ENCODE results near the gene PTPRE. TPM values are rescaled to one million over a fixed set of nuclear protein-coding genes. Genes with fewer than 3 reads are reported as not detected.

Gene PTPRE
- total and polyA plus RNA-seq, 8 donors = 1.0 to 7.1 (median 2.1) TPM

GRCh38 chr10:127918572-127918971 is 11.7 kb downstream of the PTPRE start:
- Histone ChIP-seq H3K27ac (no peak overlapping the region), H3K4me1 (no peaks in the 10 kb centered on the region), H3K4me3 (no peak overlapping the region), H3K36me3 (no peaks in the 10 kb centered on the region), H3K27me3 (no peaks in the 10 kb centered on the region), H3K9me3 (no peaks in the 10 kb centered on the region)
- DNase-seq (no peak), ATAC-seq (peak in 1 of 4 donors; percentile 40), FAIRE-seq (no peak)
- TF ChIP-seq, protein P1, sequence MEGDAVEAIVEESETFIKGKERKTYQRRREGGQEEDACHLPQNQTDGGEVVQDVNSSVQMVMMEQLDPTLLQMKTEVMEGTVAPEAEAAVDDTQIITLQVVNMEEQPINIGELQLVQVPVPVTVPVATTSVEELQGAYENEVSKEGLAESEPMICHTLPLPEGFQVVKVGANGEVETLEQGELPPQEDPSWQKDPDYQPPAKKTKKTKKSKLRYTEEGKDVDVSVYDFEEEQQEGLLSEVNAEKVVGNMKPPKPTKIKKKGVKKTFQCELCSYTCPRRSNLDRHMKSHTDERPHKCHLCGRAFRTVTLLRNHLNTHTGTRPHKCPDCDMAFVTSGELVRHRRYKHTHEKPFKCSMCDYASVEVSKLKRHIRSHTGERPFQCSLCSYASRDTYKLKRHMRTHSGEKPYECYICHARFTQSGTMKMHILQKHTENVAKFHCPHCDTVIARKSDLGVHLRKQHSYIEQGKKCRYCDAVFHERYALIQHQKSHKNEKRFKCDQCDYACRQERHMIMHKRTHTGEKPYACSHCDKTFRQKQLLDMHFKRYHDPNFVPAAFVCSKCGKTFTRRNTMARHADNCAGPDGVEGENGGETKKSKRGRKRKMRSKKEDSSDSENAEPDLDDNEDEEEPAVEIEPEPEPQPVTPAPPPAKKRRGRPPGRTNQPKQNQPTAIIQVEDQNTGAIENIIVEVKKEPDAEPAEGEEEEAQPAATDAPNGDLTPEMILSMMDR (IDR thresholded peaks at IDR 0.05) = no peak
- WGBS, 2 donors = 81 to 84% methylated on average over 5 of the region's 5 CpGs
- intact Hi-C loops (cut with DNase I) = no loop called here

- intact Hi-C loops (cut with DNase I) = no loop called here
- Histone ChIP-seq H3K36me3 (no peaks in the 10 kb centered on the region), H3K27me3 (no peaks in the 10 kb centered on the region), H3K4me3 (no peak overlapping the region), H3K4me1 (no peaks in the 10 kb centered on the region), H3K9me3 (no peaks in the 10 kb centered on the region), H3K27ac (peak overlapping the region in 1 of 4 donors; percentile 44)
- FAIRE-seq (no peak), DNase-seq (no peak), ATAC-seq (peak in 3 of 4 donors; percentile 26 to 39 (median 32))
- TF ChIP-seq, protein P1 (IDR thresholded peaks at IDR 0.05) = no peak
- WGBS, 2 donors = 51 to 54% methylated on average over 12 of the region's 12 CpGs
These were observed 12.7 kb downstream of the PTPRE start for GRCh38 chr10:127919418-127920271.

DNA sequence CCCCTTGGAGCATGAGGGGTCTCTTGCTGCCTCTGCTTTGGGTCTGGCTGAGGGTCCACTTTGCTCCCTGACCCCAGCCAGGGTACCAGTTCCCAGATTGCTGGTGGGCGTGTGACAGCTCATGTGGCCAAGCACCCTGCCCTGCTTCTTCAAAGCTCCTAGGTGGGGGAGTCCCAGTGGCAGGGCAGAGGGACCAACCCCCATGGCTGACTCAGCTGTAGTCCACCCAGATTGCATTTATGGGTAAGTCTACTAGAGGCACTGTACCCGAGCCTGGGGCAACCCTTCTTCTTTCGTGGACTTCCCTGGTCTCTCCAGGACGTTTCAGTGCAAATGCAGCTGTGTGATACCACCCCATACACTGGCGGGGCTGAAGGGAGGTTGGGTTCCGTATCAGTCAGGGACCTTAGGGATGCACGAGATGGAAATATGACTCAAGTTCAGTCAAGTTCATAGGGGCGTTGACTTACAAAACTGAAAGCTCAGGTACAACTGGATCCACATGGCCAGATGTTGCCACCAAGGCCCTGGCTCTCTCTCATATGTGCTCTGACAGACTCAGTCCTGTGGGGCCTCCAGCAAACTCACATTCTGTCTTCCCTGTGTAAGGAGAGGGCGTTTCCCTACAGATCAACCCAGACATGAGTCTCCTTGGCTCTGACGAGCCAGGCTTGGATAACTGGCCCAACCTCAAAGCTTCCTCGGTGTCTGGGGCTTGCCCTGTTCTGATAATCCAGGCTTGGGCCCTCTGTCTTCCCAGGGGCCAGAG is 13.6 kb downstream of the PTPRE start:
- TF ChIP-seq, protein P1 (IDR thresholded peaks at IDR 0.05) = no peak
- WGBS, 2 donors = 70 to 75% methylated on average over 11 of the region's 11 CpGs
- no peak for ATAC-seq
- no peak for FAIRE-seq
- Histone ChIP-seq H3K4me1 (no peaks in the 10 kb centered on the region), H3K4me3 (no peak overlapping the region), H3K27ac (peak overlapping the region in 1 of 4 donors; percentile 44), H3K27me3 (no peaks in the 10 kb centered on the region), H3K36me3 (no peaks in the 10 kb centered on the region), H3K9me3 (no peaks in the 10 kb centered on the region)
- DNase-seq = no peak
- intact Hi-C loops (cut with DNase I) = no loop called here

DNA sequence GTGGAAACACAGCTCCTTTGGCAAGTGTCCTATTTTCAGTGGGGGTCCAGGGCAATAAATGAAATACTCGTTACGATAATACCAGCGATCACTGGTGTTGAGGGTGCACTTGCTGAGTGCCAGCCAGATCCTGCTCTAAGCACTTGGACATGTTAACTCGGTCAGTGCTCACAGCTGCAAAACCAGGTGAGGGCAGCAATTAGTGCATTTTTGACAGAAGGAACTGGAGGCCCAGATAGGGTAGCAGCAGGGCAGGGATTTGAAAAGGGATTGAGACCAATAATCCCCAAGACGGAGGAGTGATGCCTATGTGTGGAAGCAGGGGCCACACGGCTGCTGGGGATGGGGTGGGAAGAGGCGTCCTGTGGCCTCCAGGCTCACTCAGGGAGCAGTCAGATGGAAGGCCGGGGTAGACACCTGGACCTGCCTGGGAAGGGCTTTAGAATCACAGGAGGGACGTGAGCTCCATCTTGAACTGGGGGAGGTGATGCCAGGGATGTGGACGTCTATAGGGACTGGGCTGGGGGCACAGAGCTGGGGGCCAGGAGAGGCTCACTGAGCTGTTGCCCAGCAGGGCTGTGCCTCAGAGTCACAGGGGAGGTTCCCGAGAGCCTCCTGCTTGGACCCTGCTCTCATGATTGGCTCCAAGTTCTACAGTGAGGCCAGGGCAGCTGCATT is 14.3 kb downstream of the PTPRE start:
- DNase-seq (no peak), ATAC-seq (no peak), FAIRE-seq (no peak)
- Histone ChIP-seq H3K27ac (no peak overlapping the region), H3K4me3 (no peak overlapping the region), H3K9me3 (no peaks in the 10 kb centered on the region), H3K27me3 (no peaks in the 10 kb centered on the region), H3K4me1 (no peaks in the 10 kb centered on the region), H3K36me3 (no peaks in the 10 kb centered on the region)
- TF ChIP-seq, protein P1 (IDR thresholded peaks at IDR 0.05) = no peak
- WGBS, 2 donors = 78 to 85% methylated on average over 11 of the region's 11 CpGs
- intact Hi-C loops (cut with DNase I) = no loop called here

Data from pancreas (tissue), 10 donors.